Measurements from ENCODE around the gene STOM. TPM values are rescaled to one million over a fixed set of nuclear protein-coding genes. Genes with fewer than 3 reads are reported as not detected.

Gene STOM
- total RNA-seq, 1 experiment from 2014 or later: 5.5 TPM

GRCh38 chr9:121299467-121300282 lies 70.4 kb downstream of the STOM start:
- no peak for TF ChIP-seq EZH2 (IDR thresholded peaks at IDR 0.05; ENCODE audit: low read length, unreplicated experiment)
- no peak for TF ChIP-seq EZH2phosphoT487 (IDR thresholded peaks at IDR 0.05; ENCODE audit: borderline replicate concordance, low read length)
- no peak for TF ChIP-seq CTCF (conservative IDR thresholded peaks at IDR 0.05; ENCODE audit: low read depth, low read length)
- DNase-seq (no peak), ATAC-seq (peak; percentile 66)
- H2AFZ ChIP-seq (ENCODE audit: low read length): peak overlapping the region; percentile 82
- no peaks in the 10 kb centered on the region for H3K79me2 ChIP-seq (ENCODE audit: low read length)
- peak overlapping the region; percentile 12; the same call in 1 of the 2 replicates for H3K9ac ChIP-seq (ENCODE audit: low read length)
- peak overlapping the region; percentile 89 for H3K4me2 ChIP-seq (ENCODE audit: low read length)
- H3K36me3 ChIP-seq (ENCODE audit: low read depth, low read length): no peaks in the 10 kb centered on the region
- peaks cover 8% of the 10 kb centered on the region for H3K4me1 ChIP-seq (ENCODE audit: insufficient read depth, low read length)
- no peaks in the 10 kb centered on the region for H3K9me3 ChIP-seq (ENCODE audit: low read length)
- no peaks in the 10 kb centered on the region for H3K27me3 ChIP-seq (ENCODE audit: low read length)
- H4K20me1 ChIP-seq (ENCODE audit: low read length): no peaks in the 10 kb centered on the region
- ChIA-PET POLR2A (ENCODE audit: unreplicated experiment) (no interaction called here), CTCF (interaction anchor here (1.0 kb wide), 1 partner anchor 21 kb away, joined by 3 read pairs; no protein-coding TSS in a partner anchor)
- intact Hi-C loops (cut with micrococcal nuclease): no loop called here
- no peak overlapping the region for H3K27ac ChIP-seq (ENCODE audit: low read length)
- peak overlapping the region; percentile 68 for H3K4me3 ChIP-seq (ENCODE audit: low read length)
- H3K9me2 ChIP-seq (replicated peaks; ENCODE audit: low read length): no peaks in the 10 kb centered on the region
- BruUV-seq (replicated peaks): no TSS peak
- no peaks in the 10 kb centered on the region for H3F3A ChIP-seq (ENCODE audit: low read length, unreplicated experiment)

GRCh38 chr9:121298689-121299466 lies 71.2 kb downstream of the STOM start:
- Histone ChIP-seq H3K27ac (ENCODE audit: low read length) (no peak overlapping the region), H3K79me2 (ENCODE audit: low read length) (no peaks in the 10 kb centered on the region), H3K4me1 (ENCODE audit: insufficient read depth, low read length) (peaks cover 8% of the 10 kb centered on the region), H3K4me3 (ENCODE audit: low read length) (peak overlapping the region; percentile 68), H3K4me2 (ENCODE audit: low read length) (peak overlapping the region; percentile 89), H3F3A (ENCODE audit: low read length, unreplicated experiment) (no peaks in the 10 kb centered on the region), H3K36me3 (ENCODE audit: low read depth, low read length) (no peaks in the 10 kb centered on the region), H3K27me3 (ENCODE audit: low read length) (no peaks in the 10 kb centered on the region), H3K9me2 (replicated peaks; ENCODE audit: low read length) (no peaks in the 10 kb centered on the region), H4K20me1 (ENCODE audit: low read length) (no peaks in the 10 kb centered on the region), H3K9me3 (ENCODE audit: low read length) (no peaks in the 10 kb centered on the region), H2AFZ (ENCODE audit: low read length) (peak overlapping the region; percentile 82), H3K9ac (ENCODE audit: low read length) (no peak overlapping the region)
- ChIA-PET CTCF (interaction anchor here (1.0 kb wide), 1 partner anchor 20 kb away, joined by 3 read pairs; no protein-coding TSS in a partner anchor), POLR2A (ENCODE audit: unreplicated experiment) (interaction anchor here (0.5 kb wide), 1 partner anchor 12 kb away, joined by 4 read pairs; no protein-coding TSS in a partner anchor)
- peak; percentile 50 for ATAC-seq
- intact Hi-C loops (cut with micrococcal nuclease): no loop called here
- no TSS peak for BruUV-seq (replicated peaks)
- DNase-seq: no peak
- TF ChIP-seq EZH2 (IDR thresholded peaks at IDR 0.05; ENCODE audit: low read length, unreplicated experiment): no peak
- TF ChIP-seq EZH2phosphoT487 (IDR thresholded peaks at IDR 0.05; ENCODE audit: borderline replicate concordance, low read length): no peak
- no peak for TF ChIP-seq CTCF (conservative IDR thresholded peaks at IDR 0.05; ENCODE audit: low read depth, low read length)
